K562 (cell line): ENCODE results near the gene NXN. TPM values are rescaled to one million over a fixed set of nuclear protein-coding genes. Genes with fewer than 3 reads are reported as not detected.

Experiments
- ATAC-seq: fragments of 200-7000 bp; cut with Tn5 transposase; 3 replicates; pipeline ENCODE4 v1.9.1; 2020; ENCODE audit warnings: moderate library complexity
- BruUV-seq: library from RNA; stranded (reverse); fragments of 400-500 nt; replicated peaks from 2 replicates; lab custom pipeline; 2021; lab: Mats Ljungman, UMichigan
- CTCF ChIA-PET: fragments of 300-600 bp; formaldehyde crosslinking; extraction: SDS; loops from one replicate; lab custom pipeline; 2021; ENCODE audit warnings: low intra/inter-chr PET ratio; lab: Yijun Ruan, JAX
- POLR2A ChIA-PET: fragments of 300-600, 350-650 bp; sonication (Branson Sonifier 250); formaldehyde crosslinking; extraction: SDS; loops from one replicate; lab custom pipeline; 2021; ENCODE audit warnings: antibody characterized with exemption, inconsistent platforms; lab: Yijun Ruan, JAX
- DNase-seq, 4 experiments: peaks; one replicate each; pipeline versions ENCODE4 v3.0.0 to v3.0.0-alpha.2; 2011 to 2018; ENCODE audit warnings: low spot score in 3 of 4, mixed read lengths in 3 of 4; ENCODE audit errors: extremely low read depth in 1 of 4
- FAIRE-seq: peaks from 2 replicates; lab custom pipeline; 2011; peaks lifted over from hg19 to GRCh38; lab: Jason Lieb, UNC
- H2AFZ ChIP-seq: 2 replicates; pipeline ENCODE4 v1.6.0; 2011; ENCODE audit warnings: low read depth, low read length, control low read depth, inconsistent platforms
- H3K27ac ChIP-seq: fragments of 200-600 bp; 3 replicates; pipeline ENCODE4 v1.8.0; 2011; ENCODE audit warnings: low read depth, mild to moderate bottlenecking, control low read depth, inconsistent platforms, low read length, moderate library complexity, mixed read lengths; ENCODE audit errors: extremely low read depth
- H3K27me3 ChIP-seq, 2 experiments: fragments of 300-600 bp in 1 of 2; 2 replicates in 1 of 2; 3 replicates in 1 of 2; pipeline versions ENCODE4 v1.6.0 to v1.8.0; 2011; ENCODE audit warnings: inconsistent platforms in 2 of 2, low read length in 2 of 2, mild to moderate bottlenecking in 1 of 2, mixed read lengths in 1 of 2, moderate library complexity in 1 of 2; ENCODE audit not compliant: control insufficient read depth in 2 of 2, insufficient read depth in 2 of 2
- H3K36me3 ChIP-seq: fragments of 300-600 bp; 3 replicates; pipeline ENCODE4 v1.8.0; 2011; ENCODE audit warnings: mild to moderate bottlenecking, low read length, inconsistent platforms; ENCODE audit not compliant: control insufficient read depth, insufficient read depth
- H3K4me1 ChIP-seq, 2 experiments: fragments of 200-600 bp in 1 of 2; replicated peaks in 1 of 2; 2 replicates in 1 of 2; 3 replicates in 1 of 2; pipeline versions ENCODE4 v1.5.1 to v1.8.0; 2011; ENCODE audit warnings: inconsistent platforms in 2 of 2, low read length in 2 of 2, mild to moderate bottlenecking in 1 of 2, mixed read lengths in 1 of 2, moderate library complexity in 1 of 2; ENCODE audit not compliant: control insufficient read depth in 2 of 2, insufficient read depth in 2 of 2
- H3K4me2 ChIP-seq: 2 replicates; pipeline ENCODE4 v1.6.1; 2011; ENCODE audit warnings: low read length, control low read depth, inconsistent platforms, mixed read lengths; ENCODE audit not compliant: insufficient read depth
- H3K4me3 ChIP-seq: fragments of 200-600 bp; sonication (generic), shearing (Covaris generic); 2 replicates; pipeline ENCODE4 v1.5.1; 2016; ENCODE audit warnings: control low read depth, inconsistent platforms
- H3K79me2 ChIP-seq: fragments of 200-600 bp; 3 replicates; pipeline ENCODE4 v1.8.0; 2011; ENCODE audit warnings: low read length, inconsistent platforms; ENCODE audit not compliant: control insufficient read depth, insufficient read depth
- H3K9ac ChIP-seq, 2 experiments: 2 replicates each; pipeline versions ENCODE4 v1.6.0 to v1.6.1; 2011; ENCODE audit warnings: low read depth in 2 of 2, low read length in 2 of 2, control low read depth in 1 of 2, inconsistent platforms in 1 of 2, mild to moderate bottlenecking in 1 of 2, mixed read lengths in 1 of 2; ENCODE audit not compliant: insufficient read depth in 1 of 2
- H3K9me1 ChIP-seq: one replicate; pipeline ENCODE4 v1.6.0; 2011; ENCODE audit warnings: inconsistent platforms, mild to moderate bottlenecking, low read length, moderate library complexity; ENCODE audit not compliant: control insufficient read depth, insufficient read depth
- H3K9me3 ChIP-seq: replicated peaks from 2 replicates; pipeline ENCODE4 v1.5.1; 2011; ENCODE audit warnings: low read depth, low read length, inconsistent platforms; ENCODE audit not compliant: control insufficient read depth, insufficient read depth
- H4K20me1 ChIP-seq: replicated peaks from 2 replicates; pipeline ENCODE4 v1.6.1; 2011; ENCODE audit warnings: low read length, inconsistent platforms, mixed read lengths; ENCODE audit not compliant: control insufficient read depth, insufficient read depth
- ATF7 ChIP-seq: fragments of 450-650 bp; IDR thresholded peaks from 2 replicates; pipeline ENCODE4 v1.7.1; 2014; ENCODE audit warnings: mild to moderate bottlenecking, moderate library complexity
- CTCFL ChIP-seq: IDR thresholded peaks from 2 replicates; pipeline ENCODE4 v1.6.1; 2011; ENCODE audit warnings: borderline replicate concordance, low read depth, mild to moderate bottlenecking, moderate library complexity, low read length; ENCODE audit not compliant: insufficient read depth, poor library complexity, severe bottlenecking
- ETV1 ChIP-seq: fragments of 450-650 bp; conservative IDR thresholded peaks from 2 replicates; pipeline ENCODE4 v1.6.1; 2016; ENCODE audit warnings: missing genetic modification characterization, control low read depth, low read depth, missing compliant biosample characterization
- KAT7 ChIP-seq: sonication (generic); formaldehyde crosslinking; IDR thresholded peaks from 2 replicates; pipeline ENCODE4 v1.8.0; 2022; ENCODE audit warnings: missing genetic modification reagents, mild to moderate bottlenecking, borderline replicate concordance
- MITF ChIP-seq: IDR thresholded peaks from 2 replicates; pipeline ENCODE4 v1.6.1; 2014; ENCODE audit warnings: antibody characterized with exemption
- NCOA2 ChIP-seq, 2 experiments: fragments of 450-650 bp; IDR thresholded peaks; 2 replicates each; pipeline ENCODE4 v1.6.1; 2018; ENCODE audit warnings: mild to moderate bottlenecking in 2 of 2, moderate library complexity in 1 of 2; ENCODE audit not compliant: partially characterized antibody in 2 of 2
- PBX2 ChIP-seq, 2 experiments: IDR thresholded peaks in 1 of 2; conservative IDR thresholded peaks in 1 of 2; 2 replicates each; pipeline ENCODE4 v1.6.1; 2016; ENCODE audit warnings: low read depth in 2 of 2, mild to moderate bottlenecking in 1 of 2, missing compliant biosample characterization in 1 of 2, missing genetic modification characterization in 1 of 2, moderate library complexity in 1 of 2
- ZNF253 ChIP-seq: fragments of 250-450 bp; sonication (Bioruptor Pico); conservative IDR thresholded peaks from 2 replicates; pipeline ENCODE4 v1.6.1; 2021; ENCODE audit warnings: mild to moderate bottlenecking
- ZNF347 ChIP-seq: fragments of 450-650 bp; formaldehyde crosslinking; IDR thresholded peaks from 2 replicates; pipeline ENCODE4 v1.4.0; 2020; ENCODE audit warnings: low read depth, mild to moderate bottlenecking, moderate library complexity
- WGBS: fragments of 100-300 bp; shearing (Covaris generic); methylation state at CpG from one replicate; pipeline ENCODE4 v1.1.6; 2016; ENCODE audit warnings: low coverage, mixed read lengths; ENCODE audit not compliant: insufficient coverage; ENCODE audit errors: missing lambda C conversion rate; 5-methylcytosine and 5-hydroxymethylcytosine counted together
- in situ Hi-C: fragments of 300-500 bp; cut with MboI; formaldehyde crosslinking; loops from 4 replicates; pipeline ENCODE4 v1.15.0; 2018; ENCODE audit warnings: inconsistent platforms, mixed read lengths
- intact Hi-C: fragments of 100-400 bp; cut with micrococcal nuclease; formaldehyde crosslinking; loops from 2 replicates; pipeline ENCODE4 v1.14.2; 2022
- polyA plus RNA-seq, 8 experiments: library from polyadenylated mRNA; depleted of rRNA in 4 of 8; stranded (reverse) in 5 of 8; unstranded in 3 of 8; fragments of >200 nt; fragmentation: Nextera tagmentation in 2 of 8; fragmentation: Illumina TruSeq in 1 of 8; extraction: Ambion mirVana in 2 of 8; extraction: Trizol in 1 of 8; gene quantifications; 2 replicates each; pipeline versions ENCODE4 v1.2.1 to v1.2.3, GENCODE V29; 2011 to 2014; ENCODE audit warnings: inconsistent platforms in 1 of 8, missing spikeins in 1 of 8
- total RNA-seq, 7 experiments: library from RNA; depleted of rRNA in 6 of 7; stranded (reverse); fragments of >200 nt in 6 of 7; fragmentation: Illumina TruSeq in 2 of 7; extraction: Trizol in 2 of 7; gene quantifications; 2 replicates each; pipeline versions ENCODE4 v1.2.1 to v1.2.3, GENCODE V29; 2011 to 2021; ENCODE audit warnings: low replicate concordance in 1 of 7
- TF ChIP-seq, protein P1 (sequence below): sonication (generic); formaldehyde crosslinking; IDR thresholded peaks from 2 replicates; pipeline ENCODE4 v1.8.1; 2023; ENCODE audit warnings: mild to moderate bottlenecking, missing genetic modification reagents

The NXN gene
- total and polyA plus RNA-seq, 9 of the 15 experiments (the other 6 are each of a cell fraction or from before 2014, with no cell fraction given) = 0.08 to 0.39 (median 0.29) TPM; not detected in 5

GRCh38 chr17:1010586-1010985, 31.0 kb upstream of the NXN start (continued):
- 0 out of 2 replicates have a peak, but pooled peaks have one; percentile 18 for TF ChIP-seq PBX2 (CRISPR knock-in tag; IDR thresholded peaks at IDR 0.05; ENCODE audit: low read depth)
- no peak for TF ChIP-seq PBX2 (tag; conservative IDR thresholded peaks at IDR 0.05; ENCODE audit: low read depth)
- TF ChIP-seq ZNF253 (CRISPR knock-in tag) = no peak
- TF ChIP-seq ETV1 (tag) = 0 out of 2 replicates have a peak, but pooled peaks have one; percentile 47
- TF ChIP-seq KAT7 (CRISPR knock-in tag) = no peak
- TF ChIP-seq, protein P1, sequence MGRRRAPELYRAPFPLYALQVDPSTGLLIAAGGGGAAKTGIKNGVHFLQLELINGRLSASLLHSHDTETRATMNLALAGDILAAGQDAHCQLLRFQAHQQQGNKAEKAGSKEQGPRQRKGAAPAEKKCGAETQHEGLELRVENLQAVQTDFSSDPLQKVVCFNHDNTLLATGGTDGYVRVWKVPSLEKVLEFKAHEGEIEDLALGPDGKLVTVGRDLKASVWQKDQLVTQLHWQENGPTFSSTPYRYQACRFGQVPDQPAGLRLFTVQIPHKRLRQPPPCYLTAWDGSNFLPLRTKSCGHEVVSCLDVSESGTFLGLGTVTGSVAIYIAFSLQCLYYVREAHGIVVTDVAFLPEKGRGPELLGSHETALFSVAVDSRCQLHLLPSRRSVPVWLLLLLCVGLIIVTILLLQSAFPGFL (CRISPR knock-in tag) = no peak

DNA sequence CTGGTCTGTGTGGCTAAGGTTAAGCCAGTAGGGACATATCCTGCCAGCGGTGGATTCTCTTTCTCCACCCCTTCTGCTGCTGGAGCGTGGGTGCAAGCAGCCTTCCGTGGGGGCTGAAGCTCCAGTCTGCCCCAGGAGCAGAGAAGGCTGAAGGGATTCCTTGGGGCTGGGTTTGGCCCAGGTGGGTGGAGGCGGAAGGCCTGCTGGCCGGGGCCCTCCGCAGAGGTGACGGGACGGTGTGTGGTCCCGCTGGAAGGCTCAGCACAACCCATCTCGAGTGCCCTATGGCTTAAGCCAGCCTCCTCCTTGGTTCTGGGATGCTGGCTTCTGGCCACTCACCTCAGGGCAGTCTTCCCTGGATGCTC, 30.5 kb upstream of the NXN start:
- no peak for FAIRE-seq
- H3K36me3 ChIP-seq = no peaks in the 10 kb centered on the region

More for the DNA sequence above, 30.5 kb upstream of the NXN start:
- 17% methylated on average over 1 of the region's 10 CpGs for WGBS
- Histone ChIP-seq H3K27me3 (peaks cover 0 to 39% of the 10 kb centered on the region in 2 experiments; a peak in 2 of 5 replicates), H3K9me3 (no peaks in the 10 kb centered on the region), H3K27ac (no peak overlapping the region), H4K20me1 (no peaks in the 10 kb centered on the region), H3K4me3 (no peak overlapping the region), H2AFZ (no peak overlapping the region), H3K79me2 (no peaks in the 10 kb centered on the region), H3K4me2 (no peak overlapping the region), H3K9ac (no peak overlapping the region), H3K9me1 (no peaks in the 10 kb centered on the region), H3K4me1 (peaks cover 0 to 30% of the 10 kb centered on the region in 2 experiments; a peak in 2 of 5 replicates)
- BruUV-seq = no TSS peak
- ATAC-seq = no peak
- DNase-seq = no peak
- CTCF ChIA-PET = no interaction called here
- intact Hi-C loops = no loop called here
- POLR2A ChIA-PET = interaction anchor here (0.6 kb wide), 1 partner anchor 11 kb away, joined by 5 read pairs; no protein-coding TSS in a partner anchor
- no peak for TF ChIP-seq MITF
- no peak for TF ChIP-seq ZNF347 (CRISPR knock-in tag)
- no peak for TF ChIP-seq CTCFL
- TF ChIP-seq ATF7 = no peak
- no peak for TF ChIP-seq NCOA2 (IDR thresholded peaks at IDR 0.05; ENCODE audit: partially characterized antibody in 2 of 2)
- in situ Hi-C loops = no loop called here
